Lung (tissue), 16 donors: ENCODE data around the gene SOX6. TPM values are rescaled to one million over a fixed set of nuclear protein-coding genes. Genes with fewer than 3 reads are reported as not detected.
A peak's percentile ranks its signal among the peaks of the same experiment; 100 is the strongest.

Source experiments
- ATAC-seq: fragments of 200-7000 bp; cut with Tn5 transposase; one replicate; pipeline ENCODE4 v1.9.1; 2020; ENCODE audit warnings: moderate number of reproducible peaks; ENCODE audit not compliant: insufficient read depth, low FRiP score
- DNase-seq, 3 donors: peaks; one replicate each; pipeline ENCODE4 v3.0.0-alpha.2; 2013 to 2017
- H3K27ac ChIP-seq, 2 donors: one replicate each; pipeline ENCODE4 v1.5.1; 2013; ENCODE audit warnings: mild to moderate bottlenecking in 2 of 2, moderate library complexity in 2 of 2, control low read depth in 1 of 2, inconsistent platforms in 1 of 2, low read depth in 1 of 2, low read length in 1 of 2
- H3K27me3 ChIP-seq, 3 donors: one replicate each; pipeline ENCODE4 v1.5.1; 2013; ENCODE audit warnings: low read length in 2 of 3; ENCODE audit not compliant: control insufficient read depth in 3 of 3, insufficient read depth in 3 of 3
- H3K36me3 ChIP-seq, 4 donors: one replicate each; pipeline ENCODE4 v1.5.1; 2013; ENCODE audit warnings: low read length in 4 of 4, mild to moderate bottlenecking in 1 of 4, moderate library complexity in 1 of 4; ENCODE audit not compliant: control insufficient read depth in 4 of 4, insufficient read depth in 4 of 4
- H3K4me1 ChIP-seq, 5 donors: one replicate each; pipeline ENCODE4 v1.5.1; 2013; ENCODE audit warnings: low read length in 5 of 5, mild to moderate bottlenecking in 2 of 5, moderate library complexity in 1 of 5; ENCODE audit not compliant: control insufficient read depth in 5 of 5, insufficient read depth in 5 of 5
- H3K4me3 ChIP-seq: one replicate; pipeline ENCODE4 v1.5.1; 2013; ENCODE audit warnings: mild to moderate bottlenecking, control low read depth, moderate library complexity
- H3K9ac ChIP-seq, 2 donors: one replicate each; pipeline ENCODE4 v1.5.1; 2013; ENCODE audit warnings: low read length in 2 of 2, control low read depth in 1 of 2; ENCODE audit not compliant: insufficient read depth in 1 of 2
- H3K9me3 ChIP-seq, 4 donors: one replicate each; pipeline ENCODE4 v1.5.1; 2013; ENCODE audit warnings: low read length in 3 of 4, mild to moderate bottlenecking in 1 of 4, moderate library complexity in 1 of 4; ENCODE audit not compliant: control insufficient read depth in 4 of 4, insufficient read depth in 3 of 4
- WGBS, 2 donors: extraction: QIAGEN DNeasy Blood & Tissue Kit; methylation state at CpG; one replicate each; pipeline ENCODE4 v1.1.7; 2013; 5-methylcytosine and 5-hydroxymethylcytosine counted together
- long read RNA-seq, 5 donors: transcript quantifications; one replicate each; lab custom pipeline, GENCODE V29; 2026
- polyA plus RNA-seq, 2 donors: library from polyadenylated mRNA; stranded (reverse); fragments of 200-250 nt; gene quantifications; one replicate each; pipeline ENCODE4 v1.2.1, GENCODE V29; 2013
- total RNA-seq, 2 donors: library from RNA; depleted of rRNA in 1 of 2; stranded (reverse); fragments of >200 nt in 1 of 2; gene quantifications; one replicate each; pipeline ENCODE4 v1.2.1, GENCODE V29; 2014 to 2021
- TF ChIP-seq, protein P1 (sequence below): IDR thresholded peaks from 2 replicates; pipeline ENCODE4 v1.5.1; 2012; ENCODE audit warnings: mild to moderate bottlenecking; ENCODE audit errors: control extremely low read depth, extremely low read depth
- donor health status: control.
- donor health status: control.
- donor health status: Bipolar disorder and iron deficiency.
- donor health status: healthy.
- donor health status: DM: yes; HTN: yes; CAD: no.

The SOX6 gene
- total RNA-seq = 10 to 100 TPM; 13.9 to 31.7 TPM
- under 1 TPM; 0.58 to 0.98 TPM for polyA plus RNA-seq
- long read RNA-seq, donor 1 = 0 reads
- long read RNA-seq, donor 2 = 0 reads
- long read RNA-seq, donor 3 = 0 reads
- long read RNA-seq, donor 4, partial matches to known transcripts = 439 of 439 reads
- long read RNA-seq, donor 4, other reads (novel, unspliced or antisense) = 0 of 439 reads
- long read RNA-seq, donor 5, partial matches to known transcripts = 932 of 952 reads
- long read RNA-seq, donor 5, other reads (novel, unspliced or antisense) = 20 of 952 reads

DNA sequence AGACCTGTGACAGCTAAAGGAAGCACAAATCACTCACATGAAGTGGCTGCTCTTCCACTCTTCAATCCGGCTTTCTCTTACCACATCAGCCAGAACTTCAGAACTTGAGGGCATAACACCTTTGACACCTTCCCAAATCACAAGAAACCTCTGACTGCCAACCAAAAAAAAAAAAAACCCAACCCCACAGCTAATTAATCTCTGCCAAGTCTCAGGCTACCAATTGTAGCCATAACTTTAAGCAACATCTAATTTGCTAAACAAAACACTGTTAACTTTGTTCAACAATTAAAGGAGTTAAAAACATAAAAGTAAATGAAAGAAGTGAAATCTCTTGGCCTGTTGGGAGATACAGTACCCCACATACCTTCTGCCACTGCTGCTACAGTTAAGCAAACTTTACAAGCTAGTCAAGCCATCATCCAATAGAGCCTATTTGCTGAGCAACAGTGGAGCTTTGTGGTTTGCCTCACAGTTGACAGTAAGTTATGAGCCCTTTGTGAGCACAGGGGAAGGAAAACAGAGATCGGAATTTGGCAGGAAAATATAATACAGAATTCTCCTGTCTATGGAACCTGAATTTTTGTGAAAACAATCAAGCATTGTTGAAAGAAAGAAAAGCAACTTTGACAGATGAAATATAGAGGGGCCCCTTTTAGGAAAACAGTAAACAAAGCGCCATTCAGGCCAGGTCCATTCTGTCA, at the start of gene SOX6:
Gene SOX6, minus strand, starts transcription at position 490 of the 704 bp plus-strand sequence. CDS start 15,298 bp downstream, outside the sequence.
- Histone ChIP-seq H3K9me3 (no peaks in the 10 kb centered on the region), H3K27ac (peak within 1 kb of the TSS in 1 of 2 donors; percentile 12), H3K36me3 (no peaks in the 10 kb centered on the region), H3K27me3 (no peaks in the 10 kb centered on the region), H3K4me3 (no peak within 1 kb of the TSS), H3K4me1 (peaks cover 0 to 23% (median 0%) of the 10 kb centered on the region in 5 donors), H3K9ac (no peak within 1 kb of the TSS)
- DNase-seq = peak in 2 of 3 donors; percentile 43 to 63
- 47 to 49% methylated on average over 3 of the region's 3 CpGs for WGBS, 2 donors
- TF ChIP-seq, protein P1, sequence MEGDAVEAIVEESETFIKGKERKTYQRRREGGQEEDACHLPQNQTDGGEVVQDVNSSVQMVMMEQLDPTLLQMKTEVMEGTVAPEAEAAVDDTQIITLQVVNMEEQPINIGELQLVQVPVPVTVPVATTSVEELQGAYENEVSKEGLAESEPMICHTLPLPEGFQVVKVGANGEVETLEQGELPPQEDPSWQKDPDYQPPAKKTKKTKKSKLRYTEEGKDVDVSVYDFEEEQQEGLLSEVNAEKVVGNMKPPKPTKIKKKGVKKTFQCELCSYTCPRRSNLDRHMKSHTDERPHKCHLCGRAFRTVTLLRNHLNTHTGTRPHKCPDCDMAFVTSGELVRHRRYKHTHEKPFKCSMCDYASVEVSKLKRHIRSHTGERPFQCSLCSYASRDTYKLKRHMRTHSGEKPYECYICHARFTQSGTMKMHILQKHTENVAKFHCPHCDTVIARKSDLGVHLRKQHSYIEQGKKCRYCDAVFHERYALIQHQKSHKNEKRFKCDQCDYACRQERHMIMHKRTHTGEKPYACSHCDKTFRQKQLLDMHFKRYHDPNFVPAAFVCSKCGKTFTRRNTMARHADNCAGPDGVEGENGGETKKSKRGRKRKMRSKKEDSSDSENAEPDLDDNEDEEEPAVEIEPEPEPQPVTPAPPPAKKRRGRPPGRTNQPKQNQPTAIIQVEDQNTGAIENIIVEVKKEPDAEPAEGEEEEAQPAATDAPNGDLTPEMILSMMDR = no peak
- no peak for ATAC-seq

DNA sequence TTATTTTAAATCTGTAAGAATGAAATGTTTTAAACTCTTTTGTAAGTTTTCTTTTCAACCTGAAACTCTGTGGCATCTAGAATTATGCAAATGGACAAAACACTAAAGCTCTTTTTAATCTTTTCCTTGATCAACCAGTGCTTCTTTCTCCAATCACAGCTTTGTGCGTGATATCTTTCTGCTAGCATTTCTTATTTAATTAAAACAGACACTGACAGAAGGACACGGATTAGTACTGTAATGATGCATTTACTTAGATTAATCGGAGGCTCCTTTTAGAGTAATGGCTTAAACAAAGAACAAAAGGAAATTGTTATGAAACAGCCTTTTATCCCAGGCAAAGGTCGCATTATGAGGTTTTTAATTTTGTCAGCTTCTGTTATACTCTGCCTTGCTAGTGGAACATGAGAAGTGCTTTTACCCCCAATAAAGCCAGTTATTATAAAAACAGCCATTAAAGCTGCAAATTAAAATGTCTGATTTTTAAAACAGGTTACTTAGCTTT, 48.5 kb upstream of the SOX6 start:
- Histone ChIP-seq H3K27ac (no peak overlapping the region), H3K4me3 (no peak overlapping the region), H3K9ac (no peak overlapping the region), H3K9me3 (no peaks in the 10 kb centered on the region), H3K4me1 (peaks cover 0 to 4% (median 0%) of the 10 kb centered on the region in 5 donors), H3K36me3 (no peaks in the 10 kb centered on the region), H3K27me3 (no peaks in the 10 kb centered on the region)
- no peak for ATAC-seq
- 81 to 83% methylated on average over 4 of the region's 4 CpGs for WGBS, 2 donors
- no peak for DNase-seq
- TF ChIP-seq, protein P1 = no peak

DNA sequence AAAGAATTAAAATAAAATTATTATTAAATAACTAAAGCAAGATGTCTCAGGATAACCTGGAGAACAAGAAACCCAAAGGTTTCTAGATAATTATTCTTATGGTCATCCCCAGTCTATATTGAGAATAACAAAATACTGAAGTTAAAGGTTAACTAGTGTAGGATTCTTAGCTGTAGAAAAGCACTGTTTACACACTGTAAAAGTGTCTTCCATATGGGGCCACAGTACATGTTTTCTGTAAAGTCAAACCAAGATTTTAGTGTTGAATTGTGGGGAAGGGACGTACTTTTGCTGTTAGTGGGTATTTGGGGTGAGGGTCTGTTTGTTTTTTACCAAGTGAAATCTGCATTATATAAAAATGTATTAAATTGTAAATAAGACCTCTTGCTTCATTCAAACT, 47.5 kb upstream of the SOX6 start:
- Histone ChIP-seq H3K4me1 (peaks cover 0 to 4% (median 0%) of the 10 kb centered on the region in 5 donors), H3K9ac (no peak overlapping the region), H3K27me3 (no peaks in the 10 kb centered on the region), H3K9me3 (no peaks in the 10 kb centered on the region), H3K4me3 (no peak overlapping the region), H3K27ac (no peak overlapping the region), H3K36me3 (no peaks in the 10 kb centered on the region)
- ATAC-seq (no peak), DNase-seq (no peak)
- WGBS, 2 donors = 74 to 89% methylated on average over 1 of the region's 1 CpG
- TF ChIP-seq, protein P1 = no peak
